Non-pigmented ciliary epithelial cell (primary cell): ENCODE measurements around the gene ZC3H18.

Source experiments
- DNase-seq: peaks from one replicate; pipeline ENCODE4 v3.0.0-alpha.2; 2010; ENCODE audit warnings: low read depth

ZC3H18 gene

GRCh38 chr16:88640498-88641247, 70.5 kb downstream of the ZC3H18 start:
- no peak for DNase-seq

- no peak for DNase-seq
Measured at GRCh38 chr16:88642881-88643643, 72.9 kb downstream of the ZC3H18 start.

- no peak for DNase-seq
Measured at GRCh38 chr16:88643644-88643932, 73.4 kb downstream of the ZC3H18 start.

GRCh38 chr16:88645455-88645854, 75.3 kb downstream of the ZC3H18 start:
- DNase-seq, result no peak

GRCh38 chr16:88645941-88646340, 75.7 kb downstream of the ZC3H18 start:
- DNase-seq, result no peak

GRCh38 chr16:88646345-88647034, 76.3 kb downstream of the ZC3H18 start:
- DNase-seq, result no peak

GRCh38 chr16:88647178-88648070, 77.2 kb downstream of the ZC3H18 start:
- no peak for DNase-seq

GRCh38 chr16:88649195-88649923, 79.2 kb downstream of the ZC3H18 start:
- DNase-seq, result no peak

- no peak for DNase-seq
Measured at GRCh38 chr16:88649924-88650748, 79.9 kb downstream of the ZC3H18 start.

- peak; percentile 17 for DNase-seq
Measured at GRCh38 chr16:88650749-88651275, 80.6 kb downstream of the ZC3H18 start, which contains the start of gene CYBA. Gene CYBA, minus strand, starts transcription at chr16:88651053. Its CDS starts 40 bp downstream, at chr16:88651013.

GRCh38 chr16:88651276-88651988, 81.2 kb downstream of the ZC3H18 start:
- DNase-seq, result no peak

GRCh38 chr16:88651989-88652761, 82.0 kb downstream of the ZC3H18 start:
- no peak for DNase-seq

- no peak for DNase-seq
Measured at GRCh38 chr16:88652762-88653063, 82.5 kb downstream of the ZC3H18 start.

GRCh38 chr16:88653101-88653500, 82.9 kb downstream of the ZC3H18 start:
- DNase-seq, result no peak

- no peak for DNase-seq
Measured at GRCh38 chr16:88653596-88654362, 83.6 kb downstream of the ZC3H18 start.

GRCh38 chr16:88654363-88655052, 84.3 kb downstream of the ZC3H18 start:
- no peak for DNase-seq

GRCh38 chr16:88655053-88655732, 85.0 kb downstream of the ZC3H18 start:
- no peak for DNase-seq
